Nucleus accumbens (tissue), 56 donors: Measurements from ENCODE around the gene CASKIN2.

Source experiments
- DNase-seq, 56 donors: peaks; one replicate each; lab custom pipeline; 2025; lab: John Stamatoyannopoulos, UW

CASKIN2 gene, protein sequence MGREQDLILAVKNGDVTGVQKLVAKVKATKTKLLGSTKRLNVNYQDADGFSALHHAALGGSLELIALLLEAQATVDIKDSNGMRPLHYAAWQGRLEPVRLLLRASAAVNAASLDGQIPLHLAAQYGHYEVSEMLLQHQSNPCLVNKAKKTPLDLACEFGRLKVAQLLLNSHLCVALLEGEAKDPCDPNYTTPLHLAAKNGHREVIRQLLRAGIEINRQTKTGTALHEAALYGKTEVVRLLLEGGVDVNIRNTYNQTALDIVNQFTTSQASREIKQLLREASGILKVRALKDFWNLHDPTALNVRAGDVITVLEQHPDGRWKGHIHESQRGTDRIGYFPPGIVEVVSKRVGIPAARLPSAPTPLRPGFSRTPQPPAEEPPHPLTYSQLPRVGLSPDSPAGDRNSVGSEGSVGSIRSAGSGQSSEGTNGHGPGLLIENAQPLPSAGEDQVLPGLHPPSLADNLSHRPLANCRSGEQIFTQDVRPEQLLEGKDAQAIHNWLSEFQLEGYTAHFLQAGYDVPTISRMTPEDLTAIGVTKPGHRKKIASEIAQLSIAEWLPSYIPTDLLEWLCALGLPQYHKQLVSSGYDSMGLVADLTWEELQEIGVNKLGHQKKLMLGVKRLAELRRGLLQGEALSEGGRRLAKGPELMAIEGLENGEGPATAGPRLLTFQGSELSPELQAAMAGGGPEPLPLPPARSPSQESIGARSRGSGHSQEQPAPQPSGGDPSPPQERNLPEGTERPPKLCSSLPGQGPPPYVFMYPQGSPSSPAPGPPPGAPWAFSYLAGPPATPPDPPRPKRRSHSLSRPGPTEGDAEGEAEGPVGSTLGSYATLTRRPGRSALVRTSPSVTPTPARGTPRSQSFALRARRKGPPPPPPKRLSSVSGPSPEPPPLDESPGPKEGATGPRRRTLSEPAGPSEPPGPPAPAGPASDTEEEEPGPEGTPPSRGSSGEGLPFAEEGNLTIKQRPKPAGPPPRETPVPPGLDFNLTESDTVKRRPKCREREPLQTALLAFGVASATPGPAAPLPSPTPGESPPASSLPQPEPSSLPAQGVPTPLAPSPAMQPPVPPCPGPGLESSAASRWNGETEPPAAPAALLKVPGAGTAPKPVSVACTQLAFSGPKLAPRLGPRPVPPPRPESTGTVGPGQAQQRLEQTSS (N-terminal part only)

DNA sequence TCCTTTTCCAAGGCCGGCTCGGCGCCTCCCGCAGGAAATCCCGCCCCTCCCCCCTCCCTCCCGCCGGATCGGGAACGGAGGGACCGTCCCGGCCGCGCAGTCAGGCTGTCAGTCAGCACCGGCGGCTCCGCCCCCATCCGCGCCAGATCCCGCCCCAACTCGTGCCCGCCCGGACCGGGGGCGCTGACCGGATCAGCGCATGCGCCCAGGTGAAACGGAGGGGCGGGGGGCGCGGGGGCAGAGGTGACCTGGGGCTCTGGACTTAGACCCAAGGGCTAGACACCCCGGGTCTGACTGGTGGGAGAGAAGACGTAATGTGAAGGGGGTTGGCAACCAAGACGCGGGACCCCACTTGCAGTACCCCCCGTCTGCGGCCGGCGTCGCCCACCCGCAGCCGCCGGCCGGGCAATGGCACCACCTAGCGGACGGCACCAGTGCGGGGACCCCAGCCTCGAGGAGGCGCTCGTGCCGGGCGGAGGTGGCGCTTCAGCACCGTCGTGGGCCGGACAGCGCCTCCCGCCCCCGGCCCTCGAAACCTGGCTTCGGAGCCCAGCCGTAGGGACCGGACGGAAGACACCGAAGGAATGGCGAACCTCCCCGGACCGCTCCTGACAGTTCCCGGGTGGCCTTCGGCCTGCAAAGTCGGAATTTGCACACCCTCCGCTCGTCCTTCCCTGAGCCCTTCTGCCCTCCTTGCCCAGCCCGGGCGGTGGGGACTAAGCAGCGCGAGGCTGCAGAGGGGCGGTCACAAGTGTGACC lies at the start of gene CASKIN2:
Gene CASKIN2, minus strand, starts transcription at position 42 of the 759 bp plus-strand sequence. CDS start 1,733 bp downstream, outside the sequence.
- peak in 55 of 56 donors; percentile 75 to 99 (median 93) for DNase-seq

DNA sequence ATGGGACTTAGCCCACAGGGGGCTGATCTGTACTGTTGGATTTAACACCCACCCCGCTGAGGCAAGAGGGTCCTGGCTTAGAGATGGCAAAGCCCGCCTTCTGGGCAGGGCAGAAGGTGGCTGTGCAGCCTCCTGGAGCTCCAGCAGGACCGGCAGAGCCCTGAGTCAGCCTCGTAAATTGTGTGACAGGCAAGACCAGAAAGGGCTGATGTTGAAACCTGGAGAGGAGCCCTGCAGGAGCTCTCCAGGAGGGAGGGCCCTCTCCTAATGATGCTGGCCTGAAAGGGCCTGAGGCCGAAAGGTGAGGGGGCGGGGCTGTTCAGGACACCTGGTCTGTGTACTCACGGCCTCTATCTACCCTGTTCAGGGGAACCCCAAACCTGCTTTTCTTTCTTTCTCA lies 49.7 kb upstream of the CASKIN2 start:
- DNase-seq, result no peak

DNA sequence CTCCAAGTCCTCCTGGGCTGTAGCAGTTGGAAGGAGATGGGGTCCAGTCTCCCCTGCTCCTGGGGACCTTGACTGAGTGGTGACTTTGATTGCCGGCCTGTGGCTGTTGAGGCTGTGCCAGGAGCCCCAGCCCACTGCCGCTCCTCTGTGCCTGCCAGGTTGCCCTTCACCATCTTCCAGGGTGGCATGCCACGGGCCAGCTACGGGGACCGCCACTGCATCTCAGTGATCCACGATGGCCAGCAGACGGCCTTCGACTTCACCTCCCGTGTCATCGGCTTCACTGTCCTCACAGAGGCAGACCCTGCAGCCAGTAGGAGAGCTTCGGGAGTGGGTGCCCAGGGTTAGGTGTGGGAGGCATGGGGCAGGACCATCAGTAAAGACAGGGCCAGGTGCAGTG lies 48.9 kb upstream of the CASKIN2 start:
- no peak for DNase-seq

DNA sequence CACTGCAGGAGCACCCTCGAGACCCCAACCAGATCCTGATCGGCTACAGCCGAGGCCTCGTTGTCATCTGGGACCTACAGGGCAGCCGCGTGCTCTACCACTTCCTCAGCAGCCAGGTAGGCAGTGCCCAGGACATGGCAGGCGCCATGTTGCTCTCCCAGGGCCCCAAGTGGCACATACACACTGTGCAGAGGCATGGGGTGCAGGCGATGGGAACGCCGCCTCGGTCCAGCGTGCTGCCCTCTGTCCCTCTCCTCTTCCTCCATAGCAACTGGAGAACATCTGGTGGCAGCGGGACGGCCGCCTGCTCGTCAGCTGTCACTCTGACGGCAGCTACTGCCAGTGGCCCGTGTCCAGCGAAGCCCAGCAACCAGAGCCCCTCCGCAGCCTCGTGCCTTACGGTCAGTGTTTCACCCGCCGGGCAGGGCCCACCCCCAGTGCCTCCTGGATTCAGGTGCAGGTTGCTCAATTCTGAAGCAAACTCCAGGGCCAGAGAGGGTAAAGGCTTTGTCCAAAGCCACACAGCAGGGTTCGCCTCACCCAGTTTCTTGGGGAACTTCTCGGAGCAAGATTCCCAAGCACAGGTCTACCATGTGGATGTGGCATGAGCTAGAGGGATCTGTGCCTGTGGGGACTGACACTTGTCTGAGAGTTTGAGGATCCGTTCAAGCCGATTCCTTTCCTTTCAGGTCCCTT lies 47.9 kb upstream of the CASKIN2 start:
- DNase-seq, result no peak

DNA sequence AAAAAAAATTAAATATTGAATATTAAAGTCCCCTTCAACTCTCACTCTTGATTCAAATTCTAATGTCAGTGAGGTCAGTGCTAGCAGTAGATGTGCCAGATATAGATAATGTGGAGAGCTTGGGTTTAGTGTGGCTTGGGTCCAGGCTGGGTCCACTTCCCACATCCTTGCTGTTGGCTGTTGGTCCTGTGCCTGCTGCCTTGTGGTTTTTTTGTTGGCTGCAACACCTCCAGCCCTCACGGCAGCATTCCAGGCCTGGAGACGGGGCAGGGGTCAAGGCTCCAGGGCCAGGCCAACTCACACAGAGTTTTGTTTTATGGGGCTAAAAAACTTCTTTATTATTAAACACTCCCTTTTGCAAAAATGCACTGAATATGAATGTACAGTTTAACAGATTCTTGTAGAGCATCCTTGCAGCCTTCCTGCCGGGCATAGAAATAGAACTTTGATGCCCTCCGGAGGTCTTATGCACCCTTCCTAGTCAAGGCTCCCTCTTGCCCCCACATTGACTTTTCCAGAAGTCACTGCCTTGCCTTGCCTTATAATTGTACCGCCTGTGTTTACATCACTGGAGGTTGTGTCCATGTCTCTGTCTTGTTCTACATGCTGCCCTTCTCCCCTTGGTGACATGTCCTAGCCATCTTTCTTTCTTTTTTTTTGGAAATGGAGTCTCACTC lies 46.7 kb upstream of the CASKIN2 start:
- DNase-seq, result no peak

DNA sequence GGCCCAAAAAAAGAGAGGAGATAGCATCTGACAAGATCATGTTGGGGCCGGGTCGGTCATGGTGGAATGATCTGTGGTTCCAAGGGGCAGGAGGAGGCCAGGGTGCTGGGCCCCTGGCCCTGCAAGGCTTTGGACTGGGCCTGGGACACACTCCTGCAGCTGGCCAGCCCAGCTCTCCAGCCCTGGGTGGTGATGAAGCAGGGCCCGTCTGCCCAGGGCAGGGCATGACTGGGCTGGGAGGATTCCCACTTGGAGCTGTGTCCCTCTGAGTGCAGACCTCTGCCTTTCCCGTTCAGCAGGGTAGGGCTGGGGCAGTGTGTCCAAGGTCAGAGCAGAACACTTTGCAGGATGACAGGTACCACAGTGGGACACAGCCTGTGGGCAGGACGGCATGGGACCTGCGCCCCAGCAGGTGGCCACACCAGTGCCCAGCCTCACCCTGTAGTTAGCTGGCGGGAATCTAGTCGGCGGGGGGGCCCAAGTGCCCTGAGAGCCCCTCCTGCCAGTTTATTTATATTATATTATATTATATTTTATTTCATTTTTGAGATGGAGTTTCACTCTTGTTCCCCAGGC lies 44.7 kb upstream of the CASKIN2 start:
- DNase-seq, result no peak

DNA sequence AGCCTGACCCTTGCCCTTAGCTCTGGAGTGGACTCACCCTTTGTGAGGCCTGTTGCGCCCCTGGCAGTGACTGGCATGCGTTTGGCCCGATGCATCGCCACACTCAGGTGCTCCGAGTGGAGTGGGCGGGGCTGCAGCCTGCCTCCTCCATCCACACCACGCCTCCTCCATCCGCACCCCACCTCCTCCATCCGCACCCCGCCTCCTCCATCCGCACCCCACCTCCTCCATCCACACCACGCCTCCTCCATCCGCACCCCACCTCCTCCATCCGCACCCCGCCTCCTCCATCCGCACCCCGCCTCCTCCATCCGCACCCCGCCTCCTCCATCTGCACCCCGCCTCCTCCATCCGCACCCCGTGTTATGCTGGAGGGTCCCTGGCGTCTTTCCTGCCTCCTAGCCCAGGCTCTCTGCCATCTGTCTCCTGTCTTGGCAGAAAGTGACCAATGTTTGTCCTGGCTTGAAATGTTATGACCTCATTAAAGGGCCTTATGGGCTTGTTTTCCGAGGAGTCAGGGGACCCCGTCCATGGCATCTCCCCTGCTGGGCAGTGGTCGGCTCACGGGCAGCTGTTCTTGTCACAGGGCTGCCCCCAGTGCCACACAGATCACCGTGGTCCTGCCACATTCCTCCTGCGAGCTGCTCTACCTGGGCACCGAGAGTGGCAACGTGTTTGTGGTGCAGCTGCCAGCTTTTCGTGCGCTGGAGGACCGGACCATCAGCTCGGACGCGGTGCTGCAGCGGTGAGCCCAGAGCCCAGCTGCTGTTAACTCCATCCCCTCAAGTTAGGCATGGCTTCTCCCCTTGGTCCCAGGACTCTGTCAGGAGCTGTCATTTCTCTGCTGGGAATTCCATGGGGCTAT lies 43.6 kb upstream of the CASKIN2 start:
- no peak for DNase-seq

DNA sequence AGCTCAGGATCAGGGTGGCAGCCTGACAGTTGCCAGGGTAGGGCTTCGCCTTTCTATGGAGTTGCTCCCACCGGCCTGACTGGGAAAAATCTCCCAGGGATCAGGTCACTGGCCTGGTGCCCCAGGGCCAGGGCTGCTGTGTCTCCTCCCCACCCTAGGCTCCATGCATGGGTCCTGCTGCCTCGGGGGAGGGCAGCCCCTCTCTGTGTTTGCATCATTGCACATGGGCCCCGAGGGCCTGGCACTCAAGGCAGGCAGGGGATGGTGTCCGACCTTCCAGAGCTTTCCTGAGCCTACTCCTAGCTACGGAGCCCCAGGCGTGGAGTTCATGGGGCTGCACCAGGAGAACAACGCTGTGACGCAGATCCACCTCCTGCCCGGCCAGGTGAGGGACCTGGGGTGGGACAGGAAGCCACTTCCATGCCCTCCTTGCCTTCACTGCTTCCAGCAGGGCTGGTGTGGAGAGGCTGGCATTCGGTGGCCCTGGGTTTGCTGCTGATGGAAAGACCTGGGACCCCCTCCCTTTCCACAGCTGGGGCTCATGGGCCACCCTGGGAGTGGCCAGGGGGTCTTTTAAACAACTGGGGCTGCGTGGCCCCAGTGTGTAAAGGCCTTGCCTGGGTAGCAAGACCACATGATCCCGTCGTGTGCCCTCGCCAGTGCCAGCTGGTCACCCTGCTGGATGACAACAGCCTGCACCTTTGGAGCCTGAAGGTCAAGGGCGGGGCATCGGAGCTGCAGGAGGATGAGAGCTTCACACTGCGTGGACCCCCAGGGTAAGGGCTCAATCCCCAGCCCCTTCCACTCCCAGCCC lies 42.7 kb upstream of the CASKIN2 start:
- peak in 6 of 56 donors; percentile 33 to 53 (median 40) for DNase-seq

DNA sequence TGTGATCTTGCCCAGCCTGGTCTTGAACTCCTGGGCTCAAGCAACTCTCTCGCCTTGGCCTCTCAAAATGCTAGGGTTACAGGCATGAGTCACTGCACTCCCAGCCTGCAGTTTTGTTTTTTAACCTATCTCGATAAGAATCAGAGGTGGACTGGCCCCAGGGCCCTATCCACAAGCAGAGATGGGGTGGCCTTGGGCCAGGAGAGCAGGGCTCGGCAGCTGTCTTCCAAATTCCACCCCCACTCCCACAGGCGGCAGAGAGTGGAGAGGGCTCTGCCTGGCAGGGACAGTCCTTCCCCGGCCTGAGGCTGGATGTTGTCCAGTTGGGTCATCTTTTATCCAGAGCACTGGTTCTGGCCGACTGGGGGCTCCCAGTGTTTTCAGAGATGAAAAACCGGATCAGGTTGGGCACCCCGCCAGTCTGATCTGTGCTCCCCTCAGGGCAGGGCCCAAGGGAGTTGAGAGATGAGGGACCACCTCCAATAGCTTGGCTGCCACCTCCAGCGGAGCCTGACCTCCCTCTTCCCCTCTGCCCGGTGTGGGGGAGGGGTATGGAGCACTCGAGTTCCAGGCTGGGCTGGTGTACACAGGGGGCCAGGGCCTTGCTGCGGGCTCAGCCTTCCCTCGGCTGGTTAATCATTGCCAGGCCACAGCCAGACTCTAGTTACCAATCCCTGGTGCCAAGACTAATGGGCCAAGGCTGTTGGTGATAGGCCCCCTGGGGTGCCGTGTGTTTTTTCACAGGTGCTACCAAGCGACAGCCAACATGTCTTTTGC lies 41.9 kb upstream of the CASKIN2 start:
- peak in 52 of 56 donors; percentile 22 to 89 (median 68) for DNase-seq

DNA sequence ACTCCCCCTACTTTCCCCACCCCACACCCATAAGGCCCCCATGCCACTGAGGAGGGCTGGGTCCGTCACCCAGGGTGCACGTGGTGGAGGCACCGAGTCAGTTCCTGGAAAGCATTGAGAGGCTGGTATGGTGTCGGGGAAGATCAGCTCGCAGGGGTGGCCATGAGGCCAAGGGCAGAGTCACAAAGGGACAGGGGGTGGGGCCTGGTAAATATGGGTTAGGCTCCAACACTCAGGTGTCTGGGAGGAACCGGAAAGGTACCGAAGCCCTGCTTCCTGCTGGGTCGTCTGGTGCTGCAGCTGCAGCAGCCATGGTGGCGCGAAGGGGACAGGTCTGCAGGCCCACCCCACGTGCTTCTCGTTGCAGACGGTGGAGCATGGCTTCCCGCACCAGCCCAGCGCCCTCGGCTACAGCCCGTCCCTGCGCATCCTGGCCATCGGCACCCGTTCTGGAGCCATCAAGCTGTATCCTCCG lies 40.4 kb upstream of the CASKIN2 start:
- no peak for DNase-seq

DNA sequence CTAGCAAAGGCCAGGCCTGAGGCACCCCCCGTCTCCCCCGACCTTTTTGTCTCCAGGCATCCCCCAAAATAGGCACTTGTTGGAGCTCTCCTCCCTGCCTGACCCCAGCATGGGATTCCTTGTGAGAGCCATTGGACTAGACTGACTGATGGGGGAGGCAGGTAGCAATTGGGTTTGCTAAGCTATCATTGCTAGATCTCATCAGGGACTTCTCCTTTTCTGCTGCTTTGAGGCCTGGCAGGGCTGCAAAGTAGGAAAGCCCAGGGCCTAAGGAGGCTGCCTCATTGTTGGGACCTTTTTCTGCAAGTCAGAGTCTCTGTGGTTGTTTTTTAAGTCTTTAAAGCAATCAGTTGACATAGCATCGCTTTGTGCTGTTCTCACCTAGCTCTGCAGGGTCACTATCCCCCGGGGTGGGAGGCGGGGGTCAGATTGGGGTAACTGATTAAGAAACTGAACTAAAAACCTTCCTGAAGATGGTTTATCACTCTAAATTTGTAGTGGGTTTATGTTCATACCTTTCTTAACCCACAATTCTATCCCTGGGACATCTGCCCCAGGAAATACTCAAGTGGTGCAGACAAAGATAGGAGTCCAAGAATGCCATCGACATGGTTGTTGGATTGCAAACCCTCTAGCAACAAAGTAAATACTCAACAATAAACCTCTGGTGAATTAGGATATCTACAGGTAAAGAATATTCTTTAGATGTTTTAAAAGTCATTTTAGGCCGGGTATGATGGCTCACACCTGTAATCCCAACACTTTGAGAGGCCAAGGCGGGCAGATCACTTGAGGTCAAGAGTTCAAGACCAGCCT lies 38.2 kb upstream of the CASKIN2 start:
- no peak for DNase-seq

DNA sequence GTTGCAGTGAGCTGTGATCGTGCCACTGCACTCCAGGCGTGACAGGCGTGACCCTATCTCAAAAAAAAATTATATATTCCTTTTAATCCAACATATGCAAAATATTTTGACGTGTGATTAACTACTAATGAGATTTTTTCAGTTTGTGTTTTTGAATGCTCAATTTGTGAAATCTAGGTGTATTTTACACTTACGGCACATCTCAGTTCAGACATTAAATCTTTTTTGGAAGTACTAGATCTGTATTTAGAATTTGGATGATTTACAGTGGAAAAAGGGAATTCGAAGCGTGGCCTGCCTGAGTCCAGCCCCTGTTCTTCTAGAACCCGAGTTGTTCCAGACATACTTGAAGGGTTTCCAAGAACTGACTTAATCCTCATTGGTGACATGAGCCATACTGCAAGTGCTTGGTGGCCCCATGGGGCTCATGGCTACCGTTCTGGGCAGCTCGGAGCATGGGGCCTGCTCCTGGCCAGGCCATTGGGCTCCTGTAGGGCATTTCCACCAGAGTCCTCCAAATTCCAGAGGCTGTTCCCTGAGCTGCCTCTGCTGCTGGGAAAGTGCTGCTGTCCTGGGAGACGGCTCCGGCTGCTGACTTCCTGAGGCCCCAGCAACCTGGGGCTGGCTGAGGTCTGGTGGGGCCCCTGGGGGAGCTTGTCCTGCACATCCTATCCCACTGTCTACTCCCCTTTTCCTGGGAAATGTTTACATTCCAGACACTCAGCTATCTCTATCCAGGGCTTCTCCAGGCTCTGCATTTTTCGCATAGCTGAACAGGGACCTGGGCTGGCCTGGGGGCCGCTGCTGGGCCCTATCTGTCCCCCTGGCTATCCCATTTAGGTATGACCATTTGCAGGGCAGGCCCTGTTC lies 37.3 kb upstream of the CASKIN2 start:
- DNase-seq, result no peak

DNA sequence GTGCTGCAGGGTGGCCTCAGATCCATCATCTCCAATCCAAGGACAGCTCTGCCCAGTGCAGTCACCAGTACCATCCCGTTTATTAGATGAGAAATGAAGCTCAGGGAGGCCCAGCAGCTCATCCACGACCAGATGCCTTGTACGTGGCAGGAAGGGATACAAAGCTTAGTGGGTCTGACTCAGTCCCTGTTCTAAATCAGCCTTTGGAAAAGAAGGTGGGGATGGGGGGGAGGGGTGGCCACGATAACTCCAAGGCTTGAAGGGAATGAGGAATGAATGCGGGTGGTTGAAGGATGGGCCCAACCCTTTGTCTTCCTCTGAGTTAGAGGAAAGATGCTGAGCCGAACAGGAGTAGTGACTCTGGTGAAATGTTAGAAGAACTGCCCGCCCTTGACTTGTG lies 35.9 kb upstream of the CASKIN2 start:
- DNase-seq, result no peak

DNA sequence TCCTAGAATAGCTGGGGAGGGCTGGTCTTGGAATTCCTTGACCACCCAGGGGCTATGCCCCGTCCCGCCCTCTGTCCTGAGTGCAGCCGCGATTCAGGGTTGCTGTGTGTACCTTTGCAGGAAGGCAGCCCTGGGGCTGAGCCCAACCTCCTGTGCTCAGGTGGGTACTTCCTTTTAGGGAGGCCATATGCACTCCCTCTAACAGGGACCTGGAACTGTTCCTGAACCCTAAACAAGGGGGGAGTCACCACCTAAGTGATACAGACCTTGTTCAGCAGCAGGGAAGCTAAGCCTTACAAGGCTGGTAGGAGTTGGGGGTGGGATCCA lies 34.8 kb upstream of the CASKIN2 start:
- DNase-seq, result no peak
